RWPE1 (cell line): ENCODE data around the gene BARX1.

Source experiments
- CTCF ChIA-PET: fragments of 350-600 bp; sonication (Branson Sonifier 250); formaldehyde crosslinking; extraction: SDS; loops from one replicate; lab custom pipeline; 2021; lab: Yijun Ruan, JAX
- POLR2A ChIA-PET: fragments of 400-600 bp; formaldehyde crosslinking; extraction: SDS; loops from one replicate; lab custom pipeline; 2020; ENCODE audit warnings: antibody characterized with exemption; ENCODE audit not compliant: low non-redundant PET; lab: Yijun Ruan, JAX
- DNase-seq: peaks from one replicate; pipeline ENCODE4 v3.0.0; 2012; ENCODE audit warnings: low spot score
- H3K27ac ChIP-seq: fragments of 450-650 bp; 2 replicates; pipeline ENCODE4 v1.5.1; 2017
- TF ChIP-seq, protein P1 (sequence below): fragments of 450-650 bp; conservative IDR thresholded peaks from 2 replicates; pipeline ENCODE4 v1.5.1; 2017; ENCODE audit warnings: low read depth, mild to moderate bottlenecking

BARX1 gene

DNA sequence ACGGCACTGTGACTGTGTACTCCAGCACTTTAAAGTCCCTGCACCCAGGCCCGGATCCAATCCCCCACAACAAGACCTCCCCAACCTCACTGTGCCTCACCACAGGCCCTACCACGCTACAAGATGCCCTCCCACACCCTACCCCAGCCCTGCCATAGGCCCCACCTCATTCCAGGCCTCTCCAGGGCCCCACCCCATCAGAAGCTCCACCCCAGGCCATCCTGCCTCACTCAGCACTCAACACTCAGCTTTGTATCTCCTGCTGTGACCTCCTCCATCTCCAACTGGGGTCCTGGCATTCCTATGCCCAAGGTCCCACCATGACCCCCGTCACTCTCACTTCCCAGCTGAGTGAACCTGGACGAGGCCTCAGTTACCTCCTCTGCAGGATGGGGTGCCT, 38.8 kb downstream of the BARX1 start:
- DNase-seq, result no peak
- H3K27ac ChIP-seq, result no peak overlapping the region
- TF ChIP-seq, protein P1, sequence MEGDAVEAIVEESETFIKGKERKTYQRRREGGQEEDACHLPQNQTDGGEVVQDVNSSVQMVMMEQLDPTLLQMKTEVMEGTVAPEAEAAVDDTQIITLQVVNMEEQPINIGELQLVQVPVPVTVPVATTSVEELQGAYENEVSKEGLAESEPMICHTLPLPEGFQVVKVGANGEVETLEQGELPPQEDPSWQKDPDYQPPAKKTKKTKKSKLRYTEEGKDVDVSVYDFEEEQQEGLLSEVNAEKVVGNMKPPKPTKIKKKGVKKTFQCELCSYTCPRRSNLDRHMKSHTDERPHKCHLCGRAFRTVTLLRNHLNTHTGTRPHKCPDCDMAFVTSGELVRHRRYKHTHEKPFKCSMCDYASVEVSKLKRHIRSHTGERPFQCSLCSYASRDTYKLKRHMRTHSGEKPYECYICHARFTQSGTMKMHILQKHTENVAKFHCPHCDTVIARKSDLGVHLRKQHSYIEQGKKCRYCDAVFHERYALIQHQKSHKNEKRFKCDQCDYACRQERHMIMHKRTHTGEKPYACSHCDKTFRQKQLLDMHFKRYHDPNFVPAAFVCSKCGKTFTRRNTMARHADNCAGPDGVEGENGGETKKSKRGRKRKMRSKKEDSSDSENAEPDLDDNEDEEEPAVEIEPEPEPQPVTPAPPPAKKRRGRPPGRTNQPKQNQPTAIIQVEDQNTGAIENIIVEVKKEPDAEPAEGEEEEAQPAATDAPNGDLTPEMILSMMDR, result no peak
- CTCF ChIA-PET, result interaction anchor here (0.6 to 1.2 kb wide), 4 partner anchors 11 to 688 kb away, joined by 3 to 6 read pairs (median 3); no protein-coding TSS in a partner anchor
- POLR2A ChIA-PET, result interaction anchor here (0.6 kb wide), 1 partner anchor 44 kb away, joined by 4 read pairs; no protein-coding TSS in a partner anchor

DNA sequence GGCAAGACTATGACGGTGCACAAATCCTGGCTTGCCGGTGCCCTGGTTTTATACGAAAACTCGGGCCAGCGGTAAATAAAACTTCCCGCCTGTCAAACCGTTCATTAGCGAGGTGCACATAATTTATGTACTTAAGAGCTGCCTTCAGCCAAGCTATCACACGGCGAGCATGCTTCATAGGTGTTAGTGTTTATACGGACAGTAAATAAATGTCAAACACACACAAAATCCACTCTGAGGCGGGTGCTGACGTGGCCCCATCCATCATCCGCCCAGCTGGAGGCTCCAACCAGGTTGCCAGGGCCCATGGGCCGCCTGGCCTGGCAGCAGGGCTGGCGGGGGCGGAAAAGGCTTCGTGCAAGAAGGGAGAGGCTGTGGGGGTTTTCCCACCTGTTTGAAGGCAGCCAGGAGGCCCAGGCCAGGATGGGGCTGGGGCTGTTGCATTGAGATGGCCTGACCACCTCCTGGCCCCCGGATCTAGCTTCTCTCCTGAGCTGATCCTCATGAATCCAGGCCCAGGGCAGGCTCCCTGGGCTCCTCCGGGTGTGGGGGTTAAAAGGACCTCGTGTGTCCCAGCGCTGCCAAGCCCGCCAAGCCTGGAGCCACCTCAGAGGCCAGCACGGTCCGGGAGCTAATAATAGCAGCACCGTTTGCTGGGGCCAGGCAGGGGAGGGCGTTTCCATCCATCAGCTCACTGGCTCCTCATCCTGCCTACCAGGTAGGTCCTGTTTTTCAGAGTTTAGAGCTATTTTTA, 43.2 kb downstream of the BARX1 start:
- ChIA-PET CTCF (no interaction called here), POLR2A (no interaction called here)
- H3K27ac ChIP-seq, result no peak overlapping the region
- DNase-seq, result peak; percentile 35
- TF ChIP-seq, protein P1, result no peak

DNA sequence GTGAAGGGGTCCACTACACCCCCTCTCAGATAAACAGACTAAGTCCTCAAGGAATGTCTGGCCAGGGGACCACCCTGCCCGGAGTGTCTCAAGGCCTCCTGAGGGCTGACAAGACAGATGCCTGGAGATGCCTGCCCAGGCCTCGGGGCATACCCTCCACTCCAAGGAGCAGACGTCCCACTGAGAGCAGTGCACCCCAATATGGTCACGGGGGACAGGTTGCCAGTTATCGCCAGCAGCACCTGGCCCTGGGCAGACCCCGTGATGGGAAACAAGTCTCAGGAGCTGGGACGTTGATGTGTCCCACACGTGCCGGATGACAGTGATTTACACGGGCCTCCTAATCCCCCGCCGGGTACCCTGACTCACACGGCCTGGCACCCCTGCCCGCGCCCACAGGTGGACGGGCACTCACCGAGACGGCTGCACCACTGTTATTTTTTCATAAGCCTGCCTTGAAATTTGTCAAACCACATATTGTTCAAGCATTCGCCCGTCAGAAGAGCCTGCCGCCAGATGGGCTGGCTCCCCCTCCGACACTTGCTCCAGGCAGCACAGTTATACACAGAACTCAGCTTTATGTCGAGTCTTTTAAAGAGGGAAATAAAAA, 43.9 kb downstream of the BARX1 start:
- POLR2A ChIA-PET, result no interaction called here
- no peak overlapping the region for H3K27ac ChIP-seq
- no peak for DNase-seq
- CTCF ChIA-PET, result no interaction called here
- TF ChIP-seq, protein P1, result no peak

DNA sequence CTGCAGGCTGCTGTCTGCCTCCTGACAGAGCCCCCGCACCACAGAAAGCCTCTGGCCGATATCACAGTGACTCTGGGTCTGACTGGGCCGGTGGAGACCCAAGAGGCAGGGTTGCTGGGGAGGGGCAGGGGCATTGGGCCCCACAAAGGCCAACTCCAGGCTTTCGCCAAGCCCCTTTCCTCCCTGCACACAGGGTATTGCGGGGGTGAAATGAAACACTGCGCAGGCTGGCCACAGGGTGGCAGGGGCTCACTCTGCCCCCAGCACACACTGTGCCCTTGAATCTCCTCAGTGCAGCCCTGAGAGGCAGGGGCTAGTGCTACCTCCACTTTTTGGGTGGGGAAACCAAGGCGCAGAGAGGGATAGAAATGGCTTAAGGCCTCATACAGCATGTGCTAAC, 44.6 kb downstream of the BARX1 start:
- DNase-seq, result no peak
- ChIA-PET CTCF (no interaction called here), POLR2A (no interaction called here)
- no peak overlapping the region for H3K27ac ChIP-seq
- TF ChIP-seq, protein P1, result no peak

DNA sequence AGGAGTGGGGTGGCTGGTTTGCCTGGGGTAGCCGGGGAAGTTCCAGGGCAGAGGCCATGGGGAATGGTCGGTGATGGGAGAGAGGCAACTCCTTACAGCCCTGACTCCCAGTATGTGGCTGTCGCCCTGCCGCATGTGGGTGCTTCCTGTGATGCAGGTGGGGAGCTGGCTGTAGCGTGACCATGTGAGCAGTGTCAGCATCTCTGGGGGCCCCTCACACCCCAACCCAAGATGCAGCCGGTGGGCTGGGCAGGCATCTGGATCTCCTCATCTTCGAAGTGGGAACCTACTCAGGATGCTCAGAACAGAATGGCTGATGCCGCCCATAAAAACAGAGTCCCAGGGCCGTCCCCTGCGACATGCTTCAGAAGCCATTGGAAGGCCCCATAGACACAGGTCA, 45.0 kb downstream of the BARX1 start:
- H3K27ac ChIP-seq, result no peak overlapping the region
- TF ChIP-seq, protein P1, result no peak
- DNase-seq, result no peak
- ChIA-PET CTCF (no interaction called here), POLR2A (no interaction called here)

DNA sequence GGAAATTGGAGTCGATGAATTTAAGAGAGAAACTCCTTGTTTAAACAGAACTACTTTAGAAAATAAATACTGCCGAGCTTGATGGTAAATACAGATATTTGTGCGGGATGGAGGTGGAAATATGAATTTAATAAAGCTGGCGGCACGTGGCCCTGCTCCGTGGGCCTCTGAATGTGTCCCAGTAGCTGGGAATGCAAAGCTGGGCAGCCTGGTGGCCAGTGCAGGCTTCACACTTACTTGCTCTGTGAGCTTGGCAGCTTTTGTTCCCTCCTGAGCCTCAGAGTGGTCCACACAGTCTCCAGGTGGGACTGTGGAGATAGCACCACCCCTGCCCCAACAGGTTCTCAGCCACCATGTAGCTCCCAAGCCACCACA, 45.9 kb downstream of the BARX1 start:
- ChIA-PET POLR2A (no interaction called here), CTCF (no interaction called here)
- TF ChIP-seq, protein P1, result no peak
- no peak overlapping the region for H3K27ac ChIP-seq
- no peak for DNase-seq
